GM18517 (cell line): ENCODE results near the gene CTNNA3.
"Not testable (repeated sequence)": the region's sequence is repeated elsewhere in the genome, so short reads cannot be mapped to it uniquely, and the experiment has no call there.

Source experiments
- ATAC-seq: cut with Tn5 transposase; IDR thresholded peaks from one replicate; pipeline ENCODE4 v1.9.1; 2021; ENCODE audit warnings: mild to moderate bottlenecking, moderate library complexity; ENCODE audit not compliant: unreplicated experiment

Gene CTNNA3

GRCh38 chr10:66501356-66501755, 1194.6 kb downstream of the CTNNA3 start:
- no peak for ATAC-seq

- ATAC-seq: no peak
Measured at GRCh38 chr10:66483966-66484365, 1212.0 kb downstream of the CTNNA3 start.

GRCh38 chr10:66472156-66472555, 1223.8 kb downstream of the CTNNA3 start:
- ATAC-seq: no peak

- ATAC-seq: no peak
Measured at GRCh38 chr10:66467042-66467441, 1229.0 kb downstream of the CTNNA3 start.

GRCh38 chr10:66466622-66467021, 1229.4 kb downstream of the CTNNA3 start:
- no peak for ATAC-seq

GRCh38 chr10:66463611-66464010, 1232.4 kb downstream of the CTNNA3 start:
- ATAC-seq: no peak

GRCh38 chr10:66457629-66458028, 1238.4 kb downstream of the CTNNA3 start:
- ATAC-seq: no peak

- no peak for ATAC-seq
Measured at GRCh38 chr10:66455304-66455703, 1240.7 kb downstream of the CTNNA3 start.

GRCh38 chr10:66440568-66440967, 1255.4 kb downstream of the CTNNA3 start:
- no peak for ATAC-seq

GRCh38 chr10:66414943-66415342, 1281.1 kb downstream of the CTNNA3 start:
- no peak for ATAC-seq

GRCh38 chr10:66405566-66405965, 1290.4 kb downstream of the CTNNA3 start:
- ATAC-seq: no peak

- no peak for ATAC-seq
Measured at GRCh38 chr10:66398669-66399068, 1297.3 kb downstream of the CTNNA3 start.

- no peak for ATAC-seq
Measured at GRCh38 chr10:66394342-66395063, 1301.5 kb downstream of the CTNNA3 start.

- no peak for ATAC-seq
Measured at GRCh38 chr10:66390926-66391325, 1305.1 kb downstream of the CTNNA3 start.

- no peak for ATAC-seq
Measured at GRCh38 chr10:66381045-66381444, 1315.0 kb downstream of the CTNNA3 start.

- no peak for ATAC-seq
Measured at GRCh38 chr10:66378117-66378876, 1317.7 kb downstream of the CTNNA3 start.

- no peak for ATAC-seq
Measured at GRCh38 chr10:66368146-66368545, 1327.8 kb downstream of the CTNNA3 start.

GRCh38 chr10:66366163-66366562, 1329.8 kb downstream of the CTNNA3 start:
- no peak for ATAC-seq

- no peak for ATAC-seq
Measured at GRCh38 chr10:66365686-66366085, 1330.3 kb downstream of the CTNNA3 start.

GRCh38 chr10:66362522-66362921, 1333.5 kb downstream of the CTNNA3 start:
- no peak for ATAC-seq

- ATAC-seq: not testable (repeated sequence)
Measured at GRCh38 chr10:66353822-66354221, 1342.2 kb downstream of the CTNNA3 start.

GRCh38 chr10:66353422-66353821, 1342.6 kb downstream of the CTNNA3 start:
- no peak for ATAC-seq
